ENCODE results near the gene FCER1A.
"Not testable (repeated sequence)": the region's sequence is repeated elsewhere in the genome, so short reads cannot be mapped to it uniquely, and the experiment has no call there.

The FCER1A gene

DNA sequence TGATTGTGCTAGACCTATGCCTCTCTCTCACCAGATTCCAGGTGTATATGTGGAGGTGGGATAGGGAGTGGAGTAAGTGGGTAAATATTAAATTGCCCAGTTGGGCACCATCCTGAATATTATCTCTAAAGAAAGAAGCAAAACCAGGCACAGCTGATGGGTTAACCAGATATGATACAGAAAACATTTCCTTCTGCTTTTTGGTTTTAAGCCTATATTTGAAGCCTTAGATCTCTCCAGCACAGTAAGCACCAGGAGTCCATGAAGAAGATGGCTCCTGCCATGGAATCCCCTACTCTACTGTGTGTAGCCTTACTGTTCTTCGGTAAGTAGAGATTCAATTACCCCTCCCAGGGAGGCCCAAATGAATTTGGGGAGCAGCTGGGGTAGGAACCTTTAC, at the start of gene FCER1A:
FCER1A (plus strand) TSS at position 242 of the 400 bp plus-strand sequence; CDS start at position 271, 29 bp downstream.
- DNase-seq (ENCODE audit: low read depth) = no peak

DNA sequence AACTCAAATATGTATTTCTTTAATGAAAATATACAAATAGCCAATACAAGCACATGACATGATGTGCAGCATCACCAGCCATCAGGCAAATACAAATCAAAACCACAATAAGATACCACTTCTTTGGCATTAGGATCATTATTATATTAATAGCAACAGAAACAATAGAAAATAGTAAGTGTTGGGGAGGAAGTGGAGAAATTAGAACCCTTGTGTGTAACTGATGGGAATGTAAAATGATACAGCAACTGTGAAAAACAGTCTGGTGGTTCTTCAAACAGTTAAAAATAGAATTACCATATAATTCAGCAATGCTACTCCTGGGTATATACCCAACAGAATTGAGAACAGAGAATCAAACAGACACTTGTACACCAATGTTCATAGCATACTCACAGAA, 40.8 kb upstream of the FCER1A start:
- DNase-seq (ENCODE audit: low read depth) = no peak

DNA sequence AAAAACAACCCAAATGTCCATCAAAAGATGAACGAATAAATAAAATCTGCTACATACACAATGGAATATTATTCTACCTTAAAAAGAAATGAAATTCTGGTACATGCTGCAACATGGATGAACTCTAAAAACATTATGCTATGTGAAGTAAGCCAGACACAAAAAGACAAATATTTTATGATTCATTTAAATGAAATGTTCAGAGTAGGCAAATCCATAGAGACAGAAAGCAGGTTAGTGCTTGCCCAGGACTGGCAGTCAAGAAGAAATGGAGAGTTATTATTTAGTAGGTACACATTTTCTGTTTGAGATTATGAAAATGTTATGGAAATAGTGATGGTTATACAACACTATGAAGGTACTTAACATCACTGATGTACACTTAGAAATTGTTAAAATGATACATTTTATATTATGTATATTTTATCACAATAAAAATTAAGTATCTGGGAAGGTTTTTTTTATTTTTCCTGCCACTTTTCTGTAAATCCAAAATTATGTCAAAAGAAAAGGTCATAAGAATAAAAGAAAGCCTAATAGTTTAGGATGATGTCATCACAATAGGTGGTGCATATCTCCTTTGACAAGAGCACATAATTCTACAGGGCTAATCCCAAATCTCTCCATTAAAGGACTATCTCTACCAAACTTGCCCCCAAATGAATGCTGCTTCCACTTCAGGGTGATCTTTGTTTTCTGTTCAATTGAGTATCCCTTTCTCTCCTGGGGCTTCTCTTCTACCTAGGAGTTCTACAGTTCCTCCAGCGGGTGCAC, 40.2 kb upstream of the FCER1A start:
- DNase-seq (ENCODE audit: low read depth) = no peak

DNA sequence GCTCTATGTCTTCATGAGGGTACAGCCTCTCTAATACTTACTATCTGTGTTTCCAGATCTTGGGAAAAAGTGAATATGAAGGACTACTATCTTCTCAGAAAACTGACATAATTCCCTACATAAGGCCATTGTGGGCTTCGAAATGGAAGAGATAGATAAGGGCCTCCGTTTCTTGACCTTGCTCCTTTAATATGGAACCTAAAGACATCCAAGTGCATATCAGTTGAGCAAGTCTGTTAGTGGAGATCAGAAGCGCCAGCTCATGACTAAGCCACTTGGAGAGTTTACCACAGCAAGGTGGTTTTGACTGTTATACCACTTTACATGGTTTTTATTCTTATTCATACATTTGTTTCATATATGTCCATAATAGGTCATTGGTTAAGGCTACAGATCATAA, 35.3 kb upstream of the FCER1A start:
- DNase-seq (ENCODE audit: low read depth) = no peak

DNA sequence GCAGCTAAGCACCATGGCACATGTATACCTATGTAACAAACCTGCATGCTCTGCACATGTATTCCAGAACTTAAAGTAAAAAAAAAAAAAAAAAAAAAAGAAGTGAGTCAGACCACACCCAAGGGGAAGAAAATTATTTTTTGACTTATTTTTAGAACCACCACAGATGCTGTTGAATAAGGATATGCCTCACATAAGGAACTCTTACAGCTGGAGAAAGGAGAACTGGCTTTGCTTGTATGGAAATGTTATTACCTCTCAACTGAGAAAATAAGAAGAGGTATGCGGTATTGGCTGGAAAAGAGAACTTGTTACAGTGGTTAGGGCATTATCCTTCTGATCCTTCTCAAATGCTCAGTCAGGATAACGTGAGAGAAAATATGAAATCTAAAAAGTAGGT, 27.5 kb upstream of the FCER1A start:
- no peak for DNase-seq (ENCODE audit: low read depth)

DNA sequence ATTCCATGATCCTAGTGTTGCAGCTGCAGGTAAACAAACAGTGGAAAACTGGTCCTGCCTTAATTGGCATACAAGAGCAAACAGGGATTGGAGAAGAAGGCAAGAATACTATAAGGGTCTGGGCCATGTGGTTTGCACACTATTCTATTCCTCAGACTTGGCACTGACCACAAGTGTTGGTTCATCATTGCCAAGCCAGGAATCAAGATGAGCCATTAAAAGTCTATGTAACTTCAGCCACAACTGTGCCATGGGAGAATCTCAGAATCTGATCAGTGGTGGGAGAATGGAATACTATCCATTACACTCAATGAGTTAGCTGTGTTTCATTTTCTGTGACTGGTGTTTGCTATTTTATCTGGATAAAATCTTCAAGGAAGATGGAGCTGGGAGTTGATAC, 26.2 kb upstream of the FCER1A start:
- DNase-seq (ENCODE audit: low read depth) = no peak

DNA sequence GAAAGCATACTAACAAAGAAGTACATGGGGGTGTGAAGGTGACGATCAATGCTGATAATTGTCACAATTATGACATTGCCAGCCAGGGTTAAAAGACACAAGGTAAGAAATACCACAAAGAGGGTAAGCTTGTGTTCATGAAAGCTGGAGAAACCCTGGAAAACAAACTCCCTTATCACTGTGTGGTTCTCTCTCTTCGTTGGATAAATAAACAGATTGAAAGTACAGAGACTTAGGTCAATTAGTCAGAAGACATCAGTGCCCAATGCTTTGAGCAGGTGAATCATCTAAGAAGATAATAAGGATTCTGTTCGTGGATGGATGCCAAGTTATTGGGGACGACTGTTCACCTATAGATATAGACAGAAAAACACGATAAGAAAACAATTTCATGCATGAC, 22.4 kb upstream of the FCER1A start:
- DNase-seq (ENCODE audit: low read depth) = no peak

DNA sequence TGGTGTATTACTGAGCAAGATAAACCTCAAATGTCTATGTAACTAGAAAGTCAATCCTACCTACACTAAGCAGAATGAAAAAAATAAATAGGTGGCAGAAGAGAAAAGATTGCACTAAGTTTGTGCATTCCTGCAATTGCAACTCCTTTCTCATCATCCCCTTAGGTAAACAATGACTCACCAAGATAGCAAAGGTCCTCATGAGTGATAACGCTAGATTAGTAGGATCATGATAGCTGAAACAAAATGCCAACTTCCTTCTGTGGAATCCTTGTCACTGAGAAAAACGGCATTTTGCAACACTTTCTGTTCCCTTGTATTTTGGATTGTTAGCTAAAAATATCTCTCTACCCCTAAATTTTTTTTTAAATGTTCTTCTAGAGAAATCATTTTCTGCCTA, 20.0 kb upstream of the FCER1A start:
- DNase-seq (ENCODE audit: low read depth) = no peak

DNA sequence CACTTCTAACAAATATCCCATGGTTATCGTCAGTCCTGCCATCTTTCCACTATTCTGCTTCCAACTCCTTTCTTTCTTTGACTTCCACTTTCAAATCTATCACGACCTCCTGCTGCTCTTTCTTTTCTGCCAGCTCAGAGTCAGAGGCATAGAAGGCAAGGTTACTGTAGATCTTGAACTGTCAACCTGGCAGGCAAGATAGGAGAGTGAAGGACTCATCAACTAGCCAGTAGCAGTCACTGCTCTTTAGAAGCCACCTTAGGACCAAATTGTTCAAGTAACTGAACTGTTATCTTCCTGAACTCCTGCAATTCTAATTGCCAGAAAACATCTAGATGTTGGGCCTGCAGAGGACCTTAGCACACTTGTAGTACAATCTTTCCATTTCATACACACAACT, 13.1 kb upstream of the FCER1A start:
- DNase-seq (ENCODE audit: low read depth) = no peak

DNA sequence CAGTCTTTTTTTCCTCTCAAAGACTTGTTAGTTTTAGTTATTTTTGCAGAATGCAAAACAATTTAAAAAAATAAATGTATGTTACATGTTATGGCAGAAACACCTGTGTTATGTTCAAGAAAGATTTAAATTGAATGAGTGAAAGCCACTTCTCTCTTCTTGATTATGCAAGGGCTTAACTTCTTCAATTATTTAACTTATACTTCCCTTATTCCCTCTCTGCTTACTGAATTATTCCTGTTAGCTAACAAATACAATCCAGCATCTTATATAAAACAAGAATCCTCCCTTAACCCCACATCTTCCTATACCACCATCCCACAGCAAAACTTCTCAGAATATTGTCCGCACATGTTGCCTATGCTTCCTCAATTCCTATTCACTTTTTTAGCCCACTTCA, 10.7 kb upstream of the FCER1A start:
- no peak for DNase-seq (ENCODE audit: low read depth)

DNA sequence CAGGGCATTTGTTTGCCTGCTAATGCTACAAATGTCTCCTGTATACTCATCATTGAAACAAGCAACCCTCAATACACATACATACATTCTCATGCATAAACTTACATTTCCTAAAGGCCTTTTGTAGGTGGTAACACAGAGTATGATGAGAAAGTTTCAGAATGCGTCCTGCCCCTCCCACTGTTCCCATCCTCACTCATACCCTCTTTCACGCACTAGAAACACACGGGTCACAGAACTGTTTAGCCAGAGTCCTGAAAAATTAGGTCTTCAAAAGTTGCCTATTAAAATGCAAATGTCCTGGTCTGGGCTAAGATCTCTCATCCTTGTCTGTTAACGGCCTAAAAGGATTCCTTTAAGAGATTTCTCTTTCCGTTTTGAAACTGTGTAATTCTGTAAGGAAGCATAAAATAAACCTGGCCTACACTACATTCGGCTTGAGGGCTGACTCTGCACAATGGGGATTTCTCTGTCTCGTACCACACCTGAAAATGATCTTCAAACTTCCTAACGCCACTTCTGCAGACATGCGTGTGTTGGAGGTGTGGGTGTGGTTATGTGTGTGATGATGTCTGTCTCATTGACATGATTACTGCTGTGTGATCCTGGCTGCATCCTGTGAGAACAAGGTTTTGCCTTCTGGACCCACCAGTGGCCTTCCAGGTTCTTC, 5.3 kb upstream of the FCER1A start:
- DNase-seq (ENCODE audit: low read depth) = no peak

DNA sequence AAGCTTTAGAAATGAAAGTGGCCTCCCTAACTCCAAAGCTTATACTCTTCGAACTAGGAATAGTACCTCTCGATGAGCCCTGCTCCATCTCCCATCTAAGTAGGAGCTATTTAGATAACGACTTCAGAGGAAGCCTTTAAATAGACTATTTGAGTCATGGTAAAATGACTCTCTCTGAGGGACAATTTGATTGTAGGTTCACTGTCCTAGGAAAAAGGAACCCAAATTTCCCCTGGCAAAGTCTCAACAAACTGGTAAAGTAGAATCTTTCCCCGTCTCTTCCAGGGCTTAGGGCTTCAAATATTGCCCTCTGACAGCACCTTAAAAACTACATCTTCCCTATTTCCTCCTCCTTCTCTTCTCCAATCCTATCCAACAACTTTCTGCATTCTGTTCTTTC, 2.0 kb upstream of the FCER1A start:
- no peak for DNase-seq (ENCODE audit: low read depth)

DNA sequence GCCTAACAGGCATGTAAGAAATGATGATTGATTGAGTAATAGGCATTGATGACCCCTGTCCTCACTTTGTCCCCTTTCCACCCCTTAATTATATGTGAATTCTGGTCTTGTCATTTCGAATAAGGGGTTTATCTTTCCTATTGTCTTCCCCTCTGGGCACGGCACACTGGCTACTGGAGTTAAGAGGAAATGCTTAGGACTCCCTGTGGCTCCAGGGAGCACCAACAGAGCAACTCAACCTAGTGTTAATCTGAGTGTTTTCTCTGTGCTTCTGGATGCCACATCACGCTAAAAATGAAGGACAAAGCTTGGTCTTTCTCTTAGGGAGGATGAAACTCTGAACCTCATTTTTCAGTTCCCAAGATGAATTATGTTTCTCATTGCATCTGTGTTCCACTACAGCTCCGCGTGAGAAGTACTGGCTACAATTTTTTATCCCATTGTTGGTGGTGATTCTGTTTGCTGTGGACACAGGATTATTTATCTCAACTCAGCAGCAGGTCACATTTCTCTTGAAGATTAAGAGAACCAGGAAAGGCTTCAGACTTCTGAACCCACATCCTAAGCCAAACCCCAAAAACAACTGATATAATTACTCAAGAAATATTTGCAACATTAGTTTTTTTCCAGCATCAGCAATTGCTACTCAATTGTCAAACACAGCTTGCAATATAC, 5.3 kb downstream of the FCER1A start:
- DNase-seq (ENCODE audit: low read depth) = no peak

DNA sequence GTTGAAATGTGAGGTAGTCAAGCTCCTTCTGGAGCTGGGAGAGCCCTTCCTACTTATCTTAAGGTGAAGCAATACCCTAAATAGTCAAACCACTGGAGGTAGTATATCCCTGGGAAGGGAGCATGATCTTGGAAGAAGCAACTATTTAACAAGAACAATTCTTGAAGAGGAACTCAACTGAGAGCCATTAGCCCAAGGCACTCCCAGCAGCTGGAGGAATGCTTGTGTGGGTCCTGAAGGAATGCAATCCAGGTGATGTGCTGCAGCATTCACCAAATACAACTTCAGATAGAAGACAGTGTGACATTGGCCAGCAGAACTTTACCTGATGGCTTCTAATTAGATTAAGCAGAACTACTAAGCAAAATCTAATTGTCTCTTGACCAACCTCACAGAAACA, 9.5 kb downstream of the FCER1A start:
- DNase-seq (ENCODE audit: low read depth) = no peak

DNA sequence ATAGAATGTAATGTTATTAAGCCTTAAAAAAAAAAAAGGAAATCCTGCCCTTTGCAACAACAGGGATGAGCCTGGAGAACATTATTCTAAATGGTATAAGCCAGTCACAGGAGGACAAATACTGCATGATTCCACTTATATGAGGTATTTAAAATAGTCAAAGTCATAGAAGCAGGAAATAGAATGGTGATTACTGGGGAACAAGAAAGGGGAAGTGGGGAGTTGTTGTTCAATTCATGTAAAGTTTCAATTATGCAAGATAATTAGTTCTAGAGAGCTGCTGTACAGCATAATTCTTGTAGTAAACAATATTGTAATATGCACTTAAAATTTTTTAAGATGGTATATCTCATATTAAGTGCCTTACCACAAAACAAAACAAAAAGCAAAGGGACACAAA, 13.2 kb downstream of the FCER1A start:
- DNase-seq (ENCODE audit: low read depth) = no peak

DNA sequence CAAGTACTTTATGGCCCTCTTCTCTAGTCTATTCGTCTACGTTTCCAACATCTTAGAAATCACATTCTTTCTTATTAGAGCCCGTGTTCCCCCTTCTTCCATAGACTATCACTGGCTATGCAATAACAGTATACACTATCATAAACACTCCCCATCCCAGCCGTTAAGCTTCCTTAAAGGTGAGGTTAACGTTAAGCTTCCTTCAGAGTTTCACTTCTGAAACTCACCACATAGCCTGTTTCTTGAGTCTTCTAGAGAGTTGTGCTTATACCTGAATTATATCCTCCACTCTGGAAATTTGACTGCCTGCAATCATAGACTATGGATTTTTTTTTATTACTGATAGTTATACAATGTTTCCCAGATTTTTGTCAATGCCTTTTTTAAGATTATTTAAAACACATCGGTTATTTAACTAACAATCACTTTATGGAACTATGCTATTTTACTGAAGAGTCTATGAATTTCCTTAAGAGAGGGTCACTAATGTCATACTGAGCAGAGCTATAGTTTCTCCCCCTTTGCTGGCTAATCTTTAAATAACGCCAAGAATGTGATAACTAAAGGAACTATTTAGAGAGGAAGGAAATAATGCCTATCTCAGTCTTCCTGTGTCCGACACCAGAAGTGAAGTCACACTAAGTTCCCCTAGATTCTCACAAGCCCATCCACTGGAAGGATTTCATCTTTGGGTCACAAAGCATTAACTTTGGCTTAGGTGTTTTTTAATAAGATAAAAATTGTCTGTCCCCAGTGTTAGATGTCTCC, 16.8 kb downstream of the FCER1A start:
- DNase-seq (ENCODE audit: low read depth) = no peak

DNA sequence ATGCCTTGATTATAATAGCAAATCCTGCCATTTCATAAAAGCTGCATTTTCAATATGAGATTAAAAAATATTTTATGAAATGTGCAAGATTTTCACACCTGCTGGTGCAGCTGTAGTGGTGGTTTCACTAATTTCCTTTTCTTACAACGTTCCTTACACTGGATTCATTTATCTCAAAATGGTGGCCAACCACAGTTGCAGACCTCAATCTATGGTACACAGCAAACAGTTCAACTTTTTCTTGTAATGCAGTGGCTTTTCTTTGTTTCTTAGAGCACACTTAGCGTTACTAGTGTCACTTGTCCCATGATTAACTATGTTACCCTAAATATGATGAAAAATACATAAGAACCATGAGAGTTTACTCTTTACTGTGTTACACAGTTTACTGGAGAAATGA, 32.7 kb downstream of the FCER1A start:
- DNase-seq (ENCODE audit: low read depth) = no peak

DNA sequence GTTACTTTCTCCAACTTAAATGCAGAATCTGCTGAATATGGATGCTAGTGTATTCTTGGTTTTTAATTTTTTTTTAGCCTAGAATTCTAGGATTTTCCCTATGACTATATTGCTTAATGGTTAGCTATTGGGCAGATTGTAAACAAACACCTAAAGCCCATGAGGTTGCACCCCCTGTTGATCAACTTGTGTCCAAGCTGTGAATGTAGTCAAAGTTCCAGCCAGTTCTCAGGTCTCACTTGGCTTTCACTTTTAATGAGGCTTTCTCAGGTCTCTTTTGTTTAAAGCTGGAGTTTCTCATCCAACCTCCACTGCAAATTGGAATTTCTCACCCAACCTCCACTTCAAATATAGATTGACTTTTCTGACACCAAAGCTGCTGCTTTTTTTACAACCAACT, 35.9 kb downstream of the FCER1A start:
- no peak for DNase-seq (ENCODE audit: low read depth)

DNA sequence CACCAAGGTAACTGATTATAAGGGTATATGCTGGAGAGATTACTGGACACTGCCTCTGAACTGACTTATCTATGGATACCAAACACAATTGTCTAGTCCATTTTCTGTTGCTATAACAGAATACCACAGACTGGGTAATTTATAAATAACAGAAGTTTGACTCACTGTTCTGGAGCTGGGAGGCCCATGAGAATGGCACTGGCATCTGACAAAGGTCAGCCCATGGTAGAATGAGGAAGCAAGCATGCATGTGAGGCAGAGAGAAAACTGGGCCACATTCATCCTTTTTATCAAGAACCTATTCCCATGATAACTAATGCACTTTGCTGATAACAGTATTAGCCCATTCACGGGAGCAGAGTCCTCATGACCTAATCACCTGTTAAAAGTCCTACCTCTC, 37.4 kb downstream of the FCER1A start:
- no peak for DNase-seq (ENCODE audit: low read depth)

DNA sequence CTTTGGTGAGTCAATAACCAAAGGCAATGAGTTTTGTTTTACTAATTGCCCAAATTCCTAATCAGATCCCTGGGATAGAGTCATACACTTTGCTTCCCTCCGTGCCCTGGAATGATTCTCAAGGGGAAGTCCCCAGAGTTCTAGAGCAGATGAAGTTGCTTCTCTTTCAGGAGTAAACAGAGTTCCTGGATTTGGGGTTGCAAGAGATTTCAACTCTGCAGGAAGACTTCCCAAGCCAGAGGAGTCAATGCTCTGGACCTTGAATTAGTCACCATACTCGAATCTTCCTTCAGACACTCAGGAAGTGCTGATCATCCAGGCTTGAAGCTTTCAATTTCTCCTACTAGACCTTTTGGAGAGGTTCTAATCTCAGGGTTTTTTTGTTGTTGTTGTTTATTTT, 39.6 kb downstream of the FCER1A start:
- DNase-seq (ENCODE audit: low read depth) = no peak

DNA sequence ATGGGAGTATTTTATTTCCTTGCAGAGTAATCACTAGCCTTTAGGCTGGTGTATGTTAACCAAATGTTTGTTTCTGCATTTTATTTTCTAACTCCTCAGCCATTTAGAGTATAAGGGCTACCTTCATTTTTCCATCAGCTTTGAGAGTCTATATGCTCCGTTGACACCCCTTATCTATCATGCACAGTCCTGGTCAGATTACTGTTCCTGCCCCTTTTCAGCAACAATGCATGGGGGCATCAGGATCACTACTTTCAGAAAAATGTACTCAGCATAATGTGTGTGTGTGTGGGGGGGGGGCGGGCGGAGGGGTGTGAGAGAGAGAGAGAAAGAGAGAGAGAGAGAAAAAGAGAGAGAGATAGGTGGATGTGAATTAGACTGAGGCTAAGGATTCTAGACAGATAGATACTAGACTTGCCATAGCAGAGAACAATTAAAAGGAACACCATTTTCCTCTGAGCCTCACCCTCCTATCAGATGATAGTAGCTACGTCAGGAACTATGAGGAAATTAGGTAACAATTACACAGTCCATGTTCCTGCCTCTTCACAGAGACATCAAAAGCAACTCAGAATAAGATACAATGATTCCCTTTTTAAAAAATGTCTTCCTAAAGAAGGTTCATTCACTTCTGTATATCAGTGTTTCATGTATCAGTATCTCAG, 40.8 kb downstream of the FCER1A start:
- DNase-seq (ENCODE audit: low read depth) = no peak

DNA sequence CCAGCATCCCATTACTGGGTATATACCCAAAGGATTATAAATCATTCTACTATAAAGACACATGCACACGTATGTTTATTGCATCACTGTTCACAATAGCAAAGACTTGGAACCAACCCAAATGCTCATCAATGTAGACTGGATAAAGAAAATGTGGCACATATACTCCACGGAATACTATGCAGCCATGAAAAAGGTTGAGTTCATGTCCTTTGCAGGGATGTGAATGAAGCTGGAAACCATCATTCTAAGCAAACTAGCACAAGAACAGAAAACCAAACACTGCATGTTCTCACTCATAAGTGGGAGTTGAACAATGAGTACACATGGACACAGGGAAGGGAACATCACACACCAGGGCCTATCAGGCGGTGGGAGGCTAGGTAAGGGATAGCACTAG, 47.2 kb downstream of the FCER1A start:
- DNase-seq (ENCODE audit: low read depth) = not testable (repeated sequence)

Measured in T-helper 22 cell (primary cell).